ENCODE measurements around the gene KIF2A. TPM values are rescaled to one million over a fixed set of nuclear protein-coding genes. Genes with fewer than 3 reads are reported as not detected.

The KIF2A gene
- total and polyA plus RNA-seq, 2 of the 8 experiments (the other 6 are each of a cell fraction or from before 2014, with no cell fraction given): 18.4 to 97.1 TPM

DNA sequence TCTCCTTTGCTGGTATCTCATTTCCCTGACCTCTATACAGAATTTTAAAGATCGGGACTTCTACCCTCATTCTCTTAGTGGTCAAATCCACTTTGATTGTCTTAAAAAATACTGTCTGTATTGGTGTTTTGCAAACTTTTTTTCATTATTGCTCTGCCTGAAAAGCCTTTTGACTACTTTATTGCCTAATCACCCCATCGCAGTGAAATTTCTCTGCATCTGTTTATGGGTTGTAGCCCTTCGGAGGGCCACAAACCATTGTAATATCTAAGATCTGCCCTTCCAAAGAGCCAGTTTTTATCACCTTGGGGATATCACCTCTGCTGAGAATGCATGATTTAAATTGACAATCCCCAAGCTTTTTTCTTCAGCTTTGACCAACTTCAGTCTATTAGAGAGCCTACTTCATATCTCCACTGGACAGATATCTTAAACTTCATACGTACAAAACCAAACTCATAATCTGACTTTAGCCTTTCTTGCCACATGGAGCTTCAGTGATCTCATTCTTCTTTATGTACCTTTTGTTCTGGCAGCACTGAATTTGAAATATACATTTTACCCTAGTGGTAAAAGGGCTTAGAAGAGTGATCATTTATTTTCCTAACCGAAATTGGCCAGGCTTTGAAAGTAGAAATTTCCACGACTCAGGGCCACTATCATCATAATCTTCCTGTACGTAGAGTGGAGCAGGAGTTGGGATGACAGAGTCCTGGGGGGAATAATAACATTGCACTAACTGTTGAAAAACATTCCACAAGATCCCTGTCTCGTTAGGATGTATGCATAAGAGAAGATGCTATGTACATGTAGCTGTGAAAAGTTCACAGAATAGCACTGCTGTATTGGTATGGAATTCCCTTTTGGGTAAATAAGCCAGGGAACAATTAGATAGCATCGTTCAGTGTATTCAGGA is 21.4 kb downstream of the KIF2A start:
- no peak overlapping the region for H4K8ac ChIP-seq (ENCODE audit: extremely low read depth, insufficient read depth, low read length)
- H3K4me1 ChIP-seq (replicated peaks in 1 of 4; ENCODE audit: control insufficient read depth in 3 of 4, insufficient read depth in 4 of 4, low read length in 3 of 4): peaks cover 0 to 3% (median under 1%) of the 10 kb centered on the region in 4 experiments; a peak in 3 of 7 replicates
- H4K20me1 ChIP-seq (replicated peaks in 1 of 2; ENCODE audit: control insufficient read depth in 1 of 2, insufficient read depth in 2 of 2, low read length in 2 of 2): peaks cover 7 to 8% of the 10 kb centered on the region in 2 experiments
- no peak for DNase-seq (ENCODE audit: low read depth in 1 of 2, low spot score in 2 of 2)
- no peak overlapping the region for H4K5ac ChIP-seq (ENCODE audit: insufficient read length, low read depth, low read length)
- no peak overlapping the region for H4K91ac ChIP-seq (replicated peaks; ENCODE audit: insufficient read length, low read length)
- no peak overlapping the region for H3K14ac ChIP-seq (ENCODE audit: insufficient read length)
- no peaks in the 10 kb centered on the region for H3K27me3 ChIP-seq (replicated peaks in 1 of 4; ENCODE audit: control insufficient read depth in 3 of 4, extremely low read depth in 1 of 4, insufficient read depth in 3 of 4, low read length in 3 of 4)
- no peak overlapping the region for H3K27ac ChIP-seq (ENCODE audit: low read depth, low read length)
- H3K56ac ChIP-seq (replicated peaks; ENCODE audit: insufficient read length, low read depth, low read length): no peak overlapping the region
- H3K4me2 ChIP-seq (ENCODE audit: insufficient read depth in 1 of 2, low read depth in 2 of 2, low read length in 2 of 2): no peak overlapping the region
- no peak for FAIRE-seq
- no peak overlapping the region for H3K23ac ChIP-seq (ENCODE audit: insufficient read length)
- peaks cover 0 to 94% of the 10 kb centered on the region in 2 experiments; a peak in 2 of 4 replicates for H3K79me2 ChIP-seq (ENCODE audit: control insufficient read depth in 1 of 2, insufficient read depth in 2 of 2, low read length in 2 of 2)
- H2BK5ac ChIP-seq (ENCODE audit: low read depth, low read length): no peak overlapping the region
- H2BK120ac ChIP-seq (replicated peaks; ENCODE audit: low read depth, low read length): no peak overlapping the region
- WGBS, 2 experiments (ENCODE audit: extremely low coverage in 1 of 2, insufficient coverage in 1 of 2, insufficient read length in 1 of 2, insufficient replicate concordance in 2 of 2, low coverage in 1 of 2, low lambda C conversion rate in 2 of 2, missing lambda C conversion rate in 1 of 2): 88% methylated on average over 9 of the region's 9 CpGs; no CpG with 5 or more reads in 1 of the 2 experiments
- H2BK15ac ChIP-seq (ENCODE audit: low read length): no peak overlapping the region
- H3K23me2 ChIP-seq (ENCODE audit: low read depth, low read length): no peaks in the 10 kb centered on the region
- peaks cover 6% of the 10 kb centered on the region; the same call in 1 of the 2 replicates for H3K79me1 ChIP-seq (ENCODE audit: low read depth, low read length)
- H3K18ac ChIP-seq (ENCODE audit: extremely low read depth, low read length): no peak overlapping the region
- H3K36me3 ChIP-seq (ENCODE audit: control insufficient read depth in 2 of 4, insufficient read depth in 4 of 4, low read length in 3 of 4): no peaks in the 10 kb centered on the region; a peak in 1 of 8 replicates
- no peaks in the 10 kb centered on the region for H3K9me3 ChIP-seq (ENCODE audit: insufficient read depth in 2 of 2, low read depth in 1 of 2, low read length in 1 of 2)
- no peak overlapping the region for H2AK5ac ChIP-seq (ENCODE audit: low read depth, low read length)
- no peak overlapping the region for H3K4ac ChIP-seq (replicated peaks; ENCODE audit: insufficient read length, low read depth, low read length)
- no peak overlapping the region for H3K9ac ChIP-seq (replicated peaks in 1 of 4; ENCODE audit: extremely low read depth in 1 of 4, low read depth in 3 of 4, low read length in 3 of 4)
- H2AFZ ChIP-seq (ENCODE audit: low read length): no peak overlapping the region
- H2BK20ac ChIP-seq (ENCODE audit: low read length): no peak overlapping the region
- H2BK12ac ChIP-seq (ENCODE audit: low read depth, low read length): no peak overlapping the region
- H3K4me3 ChIP-seq (ENCODE audit: extremely low read depth in 1 of 4, insufficient read depth in 2 of 4, low read depth in 3 of 4, low read length in 4 of 4): no peak overlapping the region
- ChIA-PET POLR2A (ENCODE audit: partially characterized antibody) (no interaction called here), CTCF (ENCODE audit: partially characterized antibody) (interaction anchor here (0.7 to 1.3 kb wide), 2 partner anchors 13 to 30 kb away, joined by 3 to 4 read pairs; no protein-coding TSS in a partner anchor)
- TF ChIP-seq, protein P1, sequence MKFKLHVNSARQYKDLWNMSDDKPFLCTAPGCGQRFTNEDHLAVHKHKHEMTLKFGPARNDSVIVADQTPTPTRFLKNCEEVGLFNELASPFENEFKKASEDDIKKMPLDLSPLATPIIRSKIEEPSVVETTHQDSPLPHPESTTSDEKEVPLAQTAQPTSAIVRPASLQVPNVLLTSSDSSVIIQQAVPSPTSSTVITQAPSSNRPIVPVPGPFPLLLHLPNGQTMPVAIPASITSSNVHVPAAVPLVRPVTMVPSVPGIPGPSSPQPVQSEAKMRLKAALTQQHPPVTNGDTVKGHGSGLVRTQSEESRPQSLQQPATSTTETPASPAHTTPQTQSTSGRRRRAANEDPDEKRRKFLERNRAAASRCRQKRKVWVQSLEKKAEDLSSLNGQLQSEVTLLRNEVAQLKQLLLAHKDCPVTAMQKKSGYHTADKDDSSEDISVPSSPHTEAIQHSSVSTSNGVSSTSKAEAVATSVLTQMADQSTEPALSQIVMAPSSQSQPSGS (IDR thresholded peaks at IDR 0.05; ENCODE audit: low read length): no peak
- no peak for TF ChIP-seq POLR2AphosphoS5 (IDR thresholded peaks at IDR 0.05; ENCODE audit: low read depth, low read length)

Measured in H1 (cell line).